WTC11 (cell line): ENCODE results near the gene SCIN. TPM values are rescaled to one million over a fixed set of nuclear protein-coding genes. Genes with fewer than 3 reads are reported as not detected.

Experiments used
- ATAC-seq: fragments of 200-7000 bp; cut with Tn5 transposase; 2 replicates; pipeline ENCODE4 v1.10.0; 2021; ENCODE audit warnings: mild to moderate bottlenecking, moderate library complexity
- CTCF ChIA-PET: fragments of 300-600 bp; sonication (Branson Sonifier 250); formaldehyde crosslinking; loops from one replicate; lab custom pipeline; 2021; ENCODE audit warnings: antibody characterized with exemption; lab: Charles Lee
- POLR2A ChIA-PET: fragments of 350-600 bp; sonication (Branson Sonifier 250); formaldehyde crosslinking; loops from one replicate; lab custom pipeline; 2021; ENCODE audit warnings: antibody characterized with exemption; lab: Charles Lee
- DNase-seq: peaks from one replicate; pipeline ENCODE4 v3.0.0; 2021; ENCODE audit warnings: low spot score
- H3K27ac Mint-ChIP-seq: 2 replicates; pipeline ENCODE4 v1.8.0; 2021; ENCODE audit warnings: mixed read lengths
- H3K27me3 Mint-ChIP-seq: 2 replicates; pipeline ENCODE4 v1.8.0; 2021; ENCODE audit warnings: low read depth, mild to moderate bottlenecking, moderate library complexity, mixed read lengths
- H3K36me3 Mint-ChIP-seq: 2 replicates; pipeline ENCODE4 v1.8.0; 2021; ENCODE audit warnings: mixed read lengths
- H3K4me1 Mint-ChIP-seq: 2 replicates; pipeline ENCODE4 v1.8.0; 2022; ENCODE audit warnings: mixed read lengths
- H3K4me3 Mint-ChIP-seq: 2 replicates; pipeline ENCODE4 v1.8.0; 2021; ENCODE audit warnings: mild to moderate bottlenecking, moderate library complexity, mixed read lengths
- H3K9me3 Mint-ChIP-seq: 2 replicates; pipeline ENCODE4 v1.8.0; 2021; ENCODE audit warnings: mixed read lengths
- EMX1 ChIP-seq: fragments of 250-450 bp; sonication (Bioruptor Pico); IDR thresholded peaks from 2 replicates; pipeline ENCODE4 v1.8.0; 2021; ENCODE audit warnings: mild to moderate bottlenecking
- ESRRA ChIP-seq: sonication (generic); formaldehyde crosslinking; IDR thresholded peaks from 2 replicates; pipeline ENCODE4 v1.8.1; 2022; ENCODE audit warnings: mild to moderate bottlenecking, missing genetic modification reagents, borderline replicate concordance
- GABPB1 ChIP-seq: sonication (generic); formaldehyde crosslinking; IDR thresholded peaks from 2 replicates; pipeline ENCODE4 v1.8.1; 2023; ENCODE audit warnings: mild to moderate bottlenecking, missing genetic modification reagents
- HMGA2 ChIP-seq: fragments of 250-450 bp; sonication (Bioruptor Pico); IDR thresholded peaks from 2 replicates; pipeline ENCODE4 v1.4.0; 2021; ENCODE audit warnings: mild to moderate bottlenecking, moderate library complexity
- JUN ChIP-seq: sonication (generic); formaldehyde crosslinking; IDR thresholded peaks from 2 replicates; pipeline ENCODE4 v1.8.0; 2023; ENCODE audit warnings: mild to moderate bottlenecking, missing genetic modification reagents
- KAT7 ChIP-seq: sonication (generic); formaldehyde crosslinking; IDR thresholded peaks from 2 replicates; pipeline ENCODE4 v1.8.1; 2023; ENCODE audit warnings: missing genetic modification reagents, mild to moderate bottlenecking, borderline replicate concordance
- MXD4 ChIP-seq: fragments of 250-450 bp; sonication (Bioruptor Pico); IDR thresholded peaks from 2 replicates; pipeline ENCODE4 v1.8.0; 2021; ENCODE audit warnings: mild to moderate bottlenecking, moderate library complexity, borderline replicate concordance
- NR1H2 ChIP-seq: sonication (generic); formaldehyde crosslinking; IDR thresholded peaks from 2 replicates; pipeline ENCODE4 v1.9.0; 2021; ENCODE audit warnings: mild to moderate bottlenecking, moderate library complexity, missing genetic modification reagents
- PRRX2 ChIP-seq: fragments of 250-450 bp; sonication (Bioruptor Pico); IDR thresholded peaks from 2 replicates; pipeline ENCODE4 v1.8.0; 2021; ENCODE audit warnings: mild to moderate bottlenecking
- TP53 ChIP-seq: sonication (generic); formaldehyde crosslinking; IDR thresholded peaks from 2 replicates; pipeline ENCODE4 v1.8.1; 2023; ENCODE audit warnings: mild to moderate bottlenecking, missing genetic modification reagents
- ZNF317 ChIP-seq: sonication (generic); formaldehyde crosslinking; IDR thresholded peaks from 2 replicates; pipeline ENCODE4 v1.8.1; 2023; ENCODE audit warnings: low read depth, mild to moderate bottlenecking, moderate library complexity, missing genetic modification reagents, borderline replicate concordance
- total RNA-seq: library from RNA; stranded (reverse); gene quantifications from 3 replicates; pipeline ENCODE4 v1.2.3, GENCODE V29; 2021
- TF ChIP-seq, protein P1 (sequence below): sonication (generic); formaldehyde crosslinking; IDR thresholded peaks from 2 replicates; pipeline ENCODE4 v1.8.1; 2023; ENCODE audit warnings: mild to moderate bottlenecking, missing genetic modification reagents, moderate library complexity
- TF ChIP-seq, protein P2 (sequence below): fragments of 200-600 bp; IDR thresholded peaks from 2 replicates; pipeline ENCODE4 v1.8.0; 2022; ENCODE audit warnings: antibody characterized with exemption
- TF ChIP-seq, protein P3 (sequence below): sonication (generic); formaldehyde crosslinking; IDR thresholded peaks from 2 replicates; pipeline ENCODE4 v1.8.1; 2022; ENCODE audit warnings: low read depth, missing genetic modification reagents, borderline replicate concordance
- TF ChIP-seq, protein P4 (sequence below): sonication (generic); formaldehyde crosslinking; IDR thresholded peaks from 2 replicates; pipeline ENCODE4 v1.8.1; 2022; ENCODE audit warnings: missing genetic modification reagents, borderline replicate concordance
- TF ChIP-seq, protein P5 (sequence below): sonication (generic); formaldehyde crosslinking; IDR thresholded peaks from 2 replicates; pipeline ENCODE4 v1.8.0; 2023; ENCODE audit warnings: missing genetic modification reagents
- TF ChIP-seq, protein P6 (sequence below): sonication (generic); formaldehyde crosslinking; conservative IDR thresholded peaks from 2 replicates; pipeline ENCODE4 v1.8.1; 2022; ENCODE audit warnings: mild to moderate bottlenecking, missing genetic modification reagents
- TF ChIP-seq, protein P7 (sequence below): sonication (generic); formaldehyde crosslinking; IDR thresholded peaks from 2 replicates; pipeline ENCODE4 v1.8.1; 2023; ENCODE audit warnings: mild to moderate bottlenecking, missing genetic modification reagents

SCIN gene
- total RNA-seq, 1 experiment from 2014 or later = 0.98 TPM

DNA sequence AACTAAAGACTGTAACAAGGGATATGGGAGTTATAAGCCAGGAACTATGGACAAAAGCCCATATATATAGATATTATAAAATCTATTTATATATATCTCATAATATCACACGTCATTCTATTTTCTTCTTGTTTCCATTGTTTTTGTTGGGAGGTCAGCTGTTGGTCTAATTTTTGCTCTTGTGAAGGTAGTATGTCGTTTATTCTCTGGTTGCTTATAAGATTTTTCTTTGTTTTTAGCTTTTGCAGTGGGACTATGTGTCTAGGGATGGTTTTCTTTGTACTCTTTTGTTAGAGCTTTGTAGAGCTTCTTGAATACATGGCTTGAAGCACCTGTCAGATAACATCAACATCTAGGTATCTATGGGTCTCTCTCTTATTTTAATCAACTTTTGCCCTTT is 130.9 kb downstream of the SCIN start:
- H3K4me1 Mint-ChIP-seq = peaks cover 3% of the 10 kb centered on the region
- no peaks in the 10 kb centered on the region; the same call in 1 of the 2 replicates for H3K27me3 Mint-ChIP-seq
- ChIA-PET CTCF (interaction anchor here (3.4 kb wide), 1 partner anchor 15 kb away, joined by 16 read pairs; the partner anchor contains the start of gene ARL4A), POLR2A (no interaction called here)
- no peak overlapping the region for H3K4me3 Mint-ChIP-seq
- TF ChIP-seq JUN (CRISPR knock-in tag) = no peak
- TF ChIP-seq PRRX2 (CRISPR knock-in tag) = no peak
- no peak for TF ChIP-seq ESRRA (CRISPR knock-in tag)
- peak; percentile 91 for TF ChIP-seq ZNF317 (CRISPR knock-in tag)
- TF ChIP-seq, protein P1, sequence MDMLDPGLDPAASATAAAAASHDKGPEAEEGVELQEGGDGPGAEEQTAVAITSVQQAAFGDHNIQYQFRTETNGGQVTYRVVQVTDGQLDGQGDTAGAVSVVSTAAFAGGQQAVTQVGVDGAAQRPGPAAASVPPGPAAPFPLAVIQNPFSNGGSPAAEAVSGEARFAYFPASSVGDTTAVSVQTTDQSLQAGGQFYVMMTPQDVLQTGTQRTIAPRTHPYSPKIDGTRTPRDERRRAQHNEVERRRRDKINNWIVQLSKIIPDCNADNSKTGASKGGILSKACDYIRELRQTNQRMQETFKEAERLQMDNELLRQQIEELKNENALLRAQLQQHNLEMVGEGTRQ (CRISPR knock-in tag) = no peak
- TF ChIP-seq, protein P2, sequence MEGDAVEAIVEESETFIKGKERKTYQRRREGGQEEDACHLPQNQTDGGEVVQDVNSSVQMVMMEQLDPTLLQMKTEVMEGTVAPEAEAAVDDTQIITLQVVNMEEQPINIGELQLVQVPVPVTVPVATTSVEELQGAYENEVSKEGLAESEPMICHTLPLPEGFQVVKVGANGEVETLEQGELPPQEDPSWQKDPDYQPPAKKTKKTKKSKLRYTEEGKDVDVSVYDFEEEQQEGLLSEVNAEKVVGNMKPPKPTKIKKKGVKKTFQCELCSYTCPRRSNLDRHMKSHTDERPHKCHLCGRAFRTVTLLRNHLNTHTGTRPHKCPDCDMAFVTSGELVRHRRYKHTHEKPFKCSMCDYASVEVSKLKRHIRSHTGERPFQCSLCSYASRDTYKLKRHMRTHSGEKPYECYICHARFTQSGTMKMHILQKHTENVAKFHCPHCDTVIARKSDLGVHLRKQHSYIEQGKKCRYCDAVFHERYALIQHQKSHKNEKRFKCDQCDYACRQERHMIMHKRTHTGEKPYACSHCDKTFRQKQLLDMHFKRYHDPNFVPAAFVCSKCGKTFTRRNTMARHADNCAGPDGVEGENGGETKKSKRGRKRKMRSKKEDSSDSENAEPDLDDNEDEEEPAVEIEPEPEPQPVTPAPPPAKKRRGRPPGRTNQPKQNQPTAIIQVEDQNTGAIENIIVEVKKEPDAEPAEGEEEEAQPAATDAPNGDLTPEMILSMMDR = no peak
- no peak for TF ChIP-seq TP53 (CRISPR knock-in tag)
- peaks cover 27% of the 10 kb centered on the region for H3K36me3 Mint-ChIP-seq
- H3K9me3 Mint-ChIP-seq = peaks cover 24% of the 10 kb centered on the region
- no peak for ATAC-seq
- no peak overlapping the region for H3K27ac Mint-ChIP-seq
- DNase-seq = no peak

DNA sequence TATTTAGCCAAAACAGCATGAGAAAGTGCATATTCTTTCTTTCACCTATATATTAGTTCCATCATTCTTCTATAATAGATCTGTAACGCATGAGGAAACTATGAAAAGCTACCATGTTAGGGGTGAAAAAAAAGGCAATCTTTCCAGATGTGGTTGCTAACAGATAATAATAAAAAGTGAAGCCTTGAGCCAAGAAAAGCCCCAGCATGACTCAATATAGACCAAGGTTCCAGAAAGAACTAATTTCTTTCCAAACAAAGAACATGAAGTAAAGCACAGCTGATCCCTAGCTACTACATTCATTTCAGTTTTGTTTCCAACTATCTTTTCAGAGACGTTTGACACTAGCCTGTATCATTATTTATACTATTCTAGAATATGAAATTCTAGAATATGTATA is 133.4 kb downstream of the SCIN start:
- POLR2A ChIA-PET = no interaction called here
- H3K27ac Mint-ChIP-seq = no peak overlapping the region
- DNase-seq (no peak), ATAC-seq (no peak)
- CTCF ChIA-PET = no interaction called here
- H3K4me3 Mint-ChIP-seq = no peak overlapping the region
- peaks cover 11% of the 10 kb centered on the region for H3K4me1 Mint-ChIP-seq
- no peaks in the 10 kb centered on the region; the same call in 1 of the 2 replicates for H3K27me3 Mint-ChIP-seq
- peaks cover 27% of the 10 kb centered on the region for H3K36me3 Mint-ChIP-seq
- peaks cover 24% of the 10 kb centered on the region for H3K9me3 Mint-ChIP-seq
- TF ChIP-seq TP53 (CRISPR knock-in tag) = no peak
- no peak for TF ChIP-seq HMGA2 (CRISPR knock-in tag)
- TF ChIP-seq, protein P3, sequence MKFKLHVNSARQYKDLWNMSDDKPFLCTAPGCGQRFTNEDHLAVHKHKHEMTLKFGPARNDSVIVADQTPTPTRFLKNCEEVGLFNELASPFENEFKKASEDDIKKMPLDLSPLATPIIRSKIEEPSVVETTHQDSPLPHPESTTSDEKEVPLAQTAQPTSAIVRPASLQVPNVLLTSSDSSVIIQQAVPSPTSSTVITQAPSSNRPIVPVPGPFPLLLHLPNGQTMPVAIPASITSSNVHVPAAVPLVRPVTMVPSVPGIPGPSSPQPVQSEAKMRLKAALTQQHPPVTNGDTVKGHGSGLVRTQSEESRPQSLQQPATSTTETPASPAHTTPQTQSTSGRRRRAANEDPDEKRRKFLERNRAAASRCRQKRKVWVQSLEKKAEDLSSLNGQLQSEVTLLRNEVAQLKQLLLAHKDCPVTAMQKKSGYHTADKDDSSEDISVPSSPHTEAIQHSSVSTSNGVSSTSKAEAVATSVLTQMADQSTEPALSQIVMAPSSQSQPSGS (CRISPR knock-in tag) = no peak
- TF ChIP-seq GABPB1 (CRISPR knock-in tag) = no peak
- TF ChIP-seq, protein P4, sequence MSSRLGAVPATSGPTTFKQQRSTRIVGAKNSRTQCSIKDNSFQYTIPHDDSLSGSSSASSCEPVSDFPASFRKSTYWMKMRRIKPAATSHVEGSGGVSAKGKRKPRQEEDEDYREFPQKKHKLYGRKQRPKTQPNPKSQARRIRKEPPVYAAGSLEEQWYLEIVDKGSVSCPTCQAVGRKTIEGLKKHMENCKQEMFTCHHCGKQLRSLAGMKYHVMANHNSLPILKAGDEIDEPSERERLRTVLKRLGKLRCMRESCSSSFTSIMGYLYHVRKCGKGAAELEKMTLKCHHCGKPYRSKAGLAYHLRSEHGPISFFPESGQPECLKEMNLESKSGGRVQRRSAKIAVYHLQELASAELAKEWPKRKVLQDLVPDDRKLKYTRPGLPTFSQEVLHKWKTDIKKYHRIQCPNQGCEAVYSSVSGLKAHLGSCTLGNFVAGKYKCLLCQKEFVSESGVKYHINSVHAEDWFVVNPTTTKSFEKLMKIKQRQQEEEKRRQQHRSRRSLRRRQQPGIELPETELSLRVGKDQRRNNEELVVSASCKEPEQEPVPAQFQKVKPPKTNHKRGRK (CRISPR knock-in tag) = no peak
- TF ChIP-seq MXD4 (CRISPR knock-in tag) = no peak
- no peak for TF ChIP-seq KAT7 (CRISPR knock-in tag)
- no peak for TF ChIP-seq NR1H2
- TF ChIP-seq, protein P5, sequence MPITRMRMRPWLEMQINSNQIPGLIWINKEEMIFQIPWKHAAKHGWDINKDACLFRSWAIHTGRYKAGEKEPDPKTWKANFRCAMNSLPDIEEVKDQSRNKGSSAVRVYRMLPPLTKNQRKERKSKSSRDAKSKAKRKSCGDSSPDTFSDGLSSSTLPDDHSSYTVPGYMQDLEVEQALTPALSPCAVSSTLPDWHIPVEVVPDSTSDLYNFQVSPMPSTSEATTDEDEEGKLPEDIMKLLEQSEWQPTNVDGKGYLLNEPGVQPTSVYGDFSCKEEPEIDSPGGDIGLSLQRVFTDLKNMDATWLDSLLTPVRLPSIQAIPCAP (CRISPR knock-in tag) = no peak
- TF ChIP-seq, protein P6, sequence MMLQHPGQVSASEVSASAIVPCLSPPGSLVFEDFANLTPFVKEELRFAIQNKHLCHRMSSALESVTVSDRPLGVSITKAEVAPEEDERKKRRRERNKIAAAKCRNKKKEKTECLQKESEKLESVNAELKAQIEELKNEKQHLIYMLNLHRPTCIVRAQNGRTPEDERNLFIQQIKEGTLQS (CRISPR knock-in tag) = no peak
- TF ChIP-seq, protein P7, sequence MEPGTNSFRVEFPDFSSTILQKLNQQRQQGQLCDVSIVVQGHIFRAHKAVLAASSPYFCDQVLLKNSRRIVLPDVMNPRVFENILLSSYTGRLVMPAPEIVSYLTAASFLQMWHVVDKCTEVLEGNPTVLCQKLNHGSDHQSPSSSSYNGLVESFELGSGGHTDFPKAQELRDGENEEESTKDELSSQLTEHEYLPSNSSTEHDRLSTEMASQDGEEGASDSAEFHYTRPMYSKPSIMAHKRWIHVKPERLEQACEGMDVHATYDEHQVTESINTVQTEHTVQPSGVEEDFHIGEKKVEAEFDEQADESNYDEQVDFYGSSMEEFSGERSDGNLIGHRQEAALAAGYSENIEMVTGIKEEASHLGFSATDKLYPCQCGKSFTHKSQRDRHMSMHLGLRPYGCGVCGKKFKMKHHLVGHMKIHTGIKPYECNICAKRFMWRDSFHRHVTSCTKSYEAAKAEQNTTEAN (CRISPR knock-in tag) = no peak
- no peak for TF ChIP-seq EMX1 (CRISPR knock-in tag)
